Stimulated activated naive CD4-positive, alpha-beta T cell treated with Interleukin-2 at 50 U/mL for 16 hours (primary cell): ENCODE data around the gene CHMP4B.

Source experiments
- DNase-seq: peaks from one replicate; lab custom pipeline; 2025; lab: John Stamatoyannopoulos, UW

The CHMP4B gene

GRCh38 chr20:33863440-33864323 lies 52.5 kb downstream of the CHMP4B start:
- no peak for DNase-seq

GRCh38 chr20:33864324-33864963 lies 53.3 kb downstream of the CHMP4B start:
- DNase-seq, result no peak

- no peak for DNase-seq
Measured at GRCh38 chr20:33865761-33866370, 54.7 kb downstream of the CHMP4B start.

GRCh38 chr20:33866398-33867100 lies 55.4 kb downstream of the CHMP4B start:
- DNase-seq, result no peak

GRCh38 chr20:33868042-33868441 lies 56.9 kb downstream of the CHMP4B start:
- no peak for DNase-seq

- DNase-seq, result no peak
Measured at GRCh38 chr20:33868595-33868994, 57.4 kb downstream of the CHMP4B start.

- DNase-seq, result no peak
Measured at GRCh38 chr20:33869283-33869682, 58.1 kb downstream of the CHMP4B start.

GRCh38 chr20:33871362-33871761 lies 60.2 kb downstream of the CHMP4B start:
- DNase-seq, result no peak

GRCh38 chr20:33874129-33874528 lies 63.0 kb downstream of the CHMP4B start:
- no peak for DNase-seq

GRCh38 chr20:33875055-33875454 lies 63.9 kb downstream of the CHMP4B start:
- no peak for DNase-seq

- DNase-seq, result no peak
Measured at GRCh38 chr20:33875534-33876026, 64.4 kb downstream of the CHMP4B start.

GRCh38 chr20:33878583-33878982 lies 67.4 kb downstream of the CHMP4B start:
- no peak for DNase-seq

GRCh38 chr20:33880396-33880795 lies 69.2 kb downstream of the CHMP4B start:
- no peak for DNase-seq

- no peak for DNase-seq
Measured at GRCh38 chr20:33881989-33882388, 70.8 kb downstream of the CHMP4B start.

GRCh38 chr20:33882481-33882880 lies 71.3 kb downstream of the CHMP4B start:
- DNase-seq, result no peak

GRCh38 chr20:33883164-33883563 lies 72.0 kb downstream of the CHMP4B start:
- DNase-seq, result no peak

GRCh38 chr20:33884633-33885032 lies 73.5 kb downstream of the CHMP4B start:
- no peak for DNase-seq

- no peak for DNase-seq
Measured at GRCh38 chr20:33889312-33889711, 78.2 kb downstream of the CHMP4B start.

- no peak for DNase-seq
Measured at GRCh38 chr20:33890557-33890956, 79.4 kb downstream of the CHMP4B start.

GRCh38 chr20:33893314-33893713 lies 82.2 kb downstream of the CHMP4B start:
- DNase-seq, result no peak

GRCh38 chr20:33894798-33895197 lies 83.7 kb downstream of the CHMP4B start:
- DNase-seq, result no peak

GRCh38 chr20:33896509-33896908 lies 85.4 kb downstream of the CHMP4B start:
- no peak for DNase-seq
